DMS153 treated with DMSO at 0.1 percent for 48 hours (cell line): ENCODE results near the gene RUNDC3A.
"Not testable (repeated sequence)": the region's sequence is repeated elsewhere in the genome, so short reads cannot be mapped to it uniquely, and the experiment has no call there.

Source experiments
- DNase-seq: peaks from one replicate; lab custom pipeline; 2025; ENCODE audit not compliant: unreplicated experiment; lab: John Stamatoyannopoulos, UW

RUNDC3A gene

GRCh38 chr17:44358066-44358465, 49.7 kb downstream of the RUNDC3A start:
- no peak for DNase-seq

- no peak for DNase-seq
Observed at GRCh38 chr17:44359006-44359405, 50.6 kb downstream of the RUNDC3A start.

- no peak for DNase-seq
Observed at GRCh38 chr17:44359458-44360143, 51.2 kb downstream of the RUNDC3A start.

- no peak for DNase-seq
Observed at GRCh38 chr17:44360144-44360533, 51.7 kb downstream of the RUNDC3A start.

GRCh38 chr17:44360826-44361225, 52.4 kb downstream of the RUNDC3A start:
- DNase-seq, result no peak

GRCh38 chr17:44361292-44362260, 53.2 kb downstream of the RUNDC3A start:
- no peak for DNase-seq

- DNase-seq, result no peak
Observed at GRCh38 chr17:44362459-44362948, 54.1 kb downstream of the RUNDC3A start.

- no peak for DNase-seq
Observed at GRCh38 chr17:44362949-44363612, 54.7 kb downstream of the RUNDC3A start.

- DNase-seq, result peak; percentile 19
Observed at GRCh38 chr17:44363613-44364159, 55.3 kb downstream of the RUNDC3A start, which contains the start of gene FAM171A2. Gene FAM171A2 (minus strand): TSS chr17:44363853. CDS start chr17:44363714, 139 bp downstream.

GRCh38 chr17:44365051-44365450, 56.6 kb downstream of the RUNDC3A start:
- not testable (repeated sequence) for DNase-seq

GRCh38 chr17:44367231-44367979, 59.0 kb downstream of the RUNDC3A start:
- no peak for DNase-seq
